ENCODE results near the gene SRP9.
"Not testable (repeated sequence)": the region's sequence is repeated elsewhere in the genome, so short reads cannot be mapped to it uniquely, and the experiment has no call there.

SRP9 gene

DNA sequence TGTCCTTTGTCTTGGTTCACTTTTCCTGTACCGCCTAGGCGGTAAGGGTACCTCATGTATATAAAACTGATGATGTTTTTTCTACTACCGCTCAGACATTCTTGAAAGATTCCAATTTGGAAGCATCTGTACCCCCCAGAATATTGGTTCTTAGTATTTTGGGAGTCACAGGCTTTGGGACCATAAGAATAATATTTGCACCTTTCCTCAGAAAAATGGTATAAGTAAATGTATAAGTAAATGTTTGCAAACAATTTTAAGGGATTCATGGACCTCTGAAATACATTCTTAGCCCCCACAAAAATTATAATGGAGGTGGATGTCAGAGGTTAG lies 677 bp downstream of the SRP9 start:
- TF ChIP-seq CTCF (IDR thresholded peaks at IDR 0.05; ENCODE audit: low read depth, low read length), result no peak

DNA sequence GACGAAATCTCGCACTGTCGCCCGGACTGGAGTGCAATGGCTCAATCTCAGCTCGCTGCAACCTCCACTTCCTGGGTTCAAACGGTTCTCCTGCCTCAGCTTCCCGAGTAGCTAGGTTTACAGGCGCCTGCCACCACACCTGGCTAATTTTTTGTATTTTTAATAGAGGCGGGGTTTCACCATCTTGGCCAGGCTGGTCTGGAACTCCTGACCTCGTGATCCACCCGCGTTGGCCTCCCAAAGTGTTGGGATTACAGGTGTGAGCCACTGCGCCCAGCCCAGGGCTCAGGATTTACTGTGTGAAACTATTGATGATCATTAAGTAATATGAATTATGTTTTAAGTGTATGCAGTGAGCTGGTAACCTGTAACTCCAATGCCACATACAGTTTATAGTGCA lies 1.5 kb downstream of the SRP9 start:
- DNase-seq (ENCODE audit: extremely low read depth, low read depth), result not testable (repeated sequence)

More for the DNA sequence above, 677 bp downstream of the SRP9 start:
- DNase-seq (ENCODE audit: extremely low read depth, low read depth), result no peak

- no peak for DNase-seq (ENCODE audit: extremely low read depth, low read depth)
- no peak for TF ChIP-seq CTCF (IDR thresholded peaks at IDR 0.05; ENCODE audit: low read depth, low read length)
These were observed 2.5 kb downstream of the SRP9 start for GRCh38 chr1:225780134-225780533.

DNA sequence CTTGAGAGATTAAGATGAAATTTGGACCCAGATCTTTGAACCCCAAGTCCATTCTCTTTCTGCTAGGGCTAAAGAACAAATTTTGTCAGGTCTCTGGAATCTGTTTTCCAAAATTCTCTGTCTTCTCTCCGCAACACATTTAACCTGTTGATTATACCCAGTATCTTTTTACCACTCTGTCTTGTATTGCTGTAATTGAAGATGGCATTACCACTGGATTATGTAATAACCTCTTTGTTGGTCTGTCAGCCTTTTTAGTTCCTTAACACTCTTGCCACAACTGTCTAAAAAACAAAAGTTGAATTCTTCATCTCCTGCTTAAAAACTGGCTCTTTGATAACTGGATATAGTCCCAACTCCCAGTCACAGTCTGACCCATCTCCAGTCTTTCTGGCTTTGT lies 3.0 kb downstream of the SRP9 start:
- no peak for DNase-seq (ENCODE audit: extremely low read depth, low read depth)
- TF ChIP-seq CTCF (IDR thresholded peaks at IDR 0.05; ENCODE audit: low read depth, low read length), result no peak

GRCh38 chr1:225789142-225789541 lies 11.5 kb downstream of the SRP9 start:
- DNase-seq (ENCODE audit: extremely low read depth, low read depth), result not testable (repeated sequence)

DNA sequence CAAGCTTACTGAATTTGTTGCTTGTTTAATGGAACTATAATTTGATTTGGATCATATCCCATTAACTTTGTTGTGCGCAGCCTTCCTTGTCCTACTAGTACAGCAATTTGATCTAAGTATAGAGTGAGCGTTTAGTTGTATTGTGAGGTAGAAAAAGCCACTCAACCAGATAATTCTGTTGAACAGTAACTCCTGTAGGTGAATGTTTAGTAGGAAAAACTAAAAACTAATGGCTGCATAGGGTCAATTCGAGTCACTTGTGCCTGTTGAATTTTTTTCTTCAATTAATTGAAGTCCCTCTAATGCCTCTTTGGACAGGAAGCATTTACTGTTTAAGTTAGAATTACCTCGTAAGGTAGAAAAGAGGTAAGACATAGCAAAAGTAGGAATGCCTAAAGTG lies 17.3 kb downstream of the SRP9 start:
- DNase-seq (ENCODE audit: extremely low read depth, low read depth), result no peak
- TF ChIP-seq CTCF (IDR thresholded peaks at IDR 0.05; ENCODE audit: low read depth, low read length), result no peak

- not testable (repeated sequence) for DNase-seq (ENCODE audit: extremely low read depth, low read depth)
These were observed 18.5 kb downstream of the SRP9 start for GRCh38 chr1:225796097-225796496.

DNA sequence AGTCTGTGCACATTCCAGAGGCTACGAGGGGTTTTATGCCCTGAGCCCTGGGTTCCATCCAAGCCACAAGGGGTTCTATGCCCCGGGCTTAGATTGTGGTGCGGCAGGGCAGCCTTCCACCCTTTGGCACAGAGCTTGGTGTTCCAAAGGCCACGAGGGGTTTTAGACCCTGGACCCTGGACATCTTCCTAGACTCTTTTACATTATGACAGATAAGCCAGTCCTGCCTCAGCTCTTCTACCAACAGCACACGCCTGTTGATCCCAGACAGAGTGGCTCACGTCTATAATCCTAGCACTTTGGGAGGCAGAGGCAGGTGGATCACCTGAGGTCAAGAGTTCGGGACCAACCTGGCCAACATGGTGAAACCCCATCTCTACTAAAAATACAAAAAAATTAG lies 23.5 kb downstream of the SRP9 start:
- not testable (repeated sequence) for DNase-seq (ENCODE audit: extremely low read depth, low read depth)

GRCh38 chr1:225806249-225806648 lies 28.6 kb downstream of the SRP9 start:
- TF ChIP-seq CTCF (IDR thresholded peaks at IDR 0.05; ENCODE audit: low read depth, low read length), result no peak
- no peak for DNase-seq (ENCODE audit: extremely low read depth, low read depth)

- not testable (repeated sequence) for DNase-seq (ENCODE audit: extremely low read depth, low read depth)
These were observed 29.1 kb downstream of the SRP9 start for GRCh38 chr1:225806736-225807135.
